Activated naive CD4-positive, alpha-beta T cell (primary cell): ENCODE data around the gene PAGR1.
"Not testable (repeated sequence)": the region's sequence is repeated elsewhere in the genome, so short reads cannot be mapped to it uniquely, and the experiment has no call there.

ENCODE experiments used
- DNase-seq, 4 experiments: peaks; one replicate each; lab custom pipeline; 2025; lab: John Stamatoyannopoulos, UW

PAGR1 gene

DNA sequence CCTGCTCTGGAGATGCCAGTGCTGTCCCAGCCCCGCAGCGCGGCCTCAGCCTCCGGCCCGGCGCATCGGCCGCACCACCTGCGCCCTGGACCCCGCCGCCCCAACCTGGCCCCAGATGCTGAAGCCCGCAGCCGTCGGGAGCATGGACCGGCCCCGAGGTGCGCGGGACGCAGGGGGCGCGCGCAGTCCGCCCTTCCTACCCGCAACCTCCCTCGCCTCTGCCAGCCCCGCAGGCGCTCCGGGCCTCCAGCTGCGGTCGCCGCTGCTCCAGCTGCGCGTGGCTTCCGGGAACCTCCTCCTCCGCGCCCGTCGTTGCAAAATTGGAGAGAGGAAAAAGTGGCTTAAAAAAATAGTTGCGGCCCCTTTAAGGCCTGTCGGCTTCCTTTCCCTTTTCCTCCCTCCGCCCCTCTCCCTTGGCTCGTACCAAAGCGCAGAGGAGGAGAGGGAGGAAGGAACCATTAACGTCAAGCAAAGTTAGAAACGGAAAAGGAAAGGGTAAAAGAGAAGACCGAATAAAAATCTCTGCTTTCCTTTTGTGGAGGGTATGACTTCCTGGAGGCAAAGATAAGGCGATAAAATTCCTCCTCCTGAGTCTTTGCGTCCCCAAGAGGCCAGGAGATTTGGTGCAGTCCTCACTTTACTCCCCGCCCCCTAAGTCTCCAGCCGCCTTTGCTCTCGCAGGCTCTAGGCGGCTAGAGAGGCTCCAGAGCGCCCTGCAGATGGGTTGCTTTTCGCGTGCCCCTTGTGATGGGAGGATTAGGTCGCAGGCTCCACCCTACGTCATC lies 47.1 kb downstream of the PAGR1 start, which contains the start of gene CDIPT:
TSS of gene CDIPT (minus strand) at position 343 of the 785 bp plus-strand sequence. CDS start 369 bp downstream, outside the sequence.
- DNase-seq: peak; percentile 63 to 89 (median 77)

DNA sequence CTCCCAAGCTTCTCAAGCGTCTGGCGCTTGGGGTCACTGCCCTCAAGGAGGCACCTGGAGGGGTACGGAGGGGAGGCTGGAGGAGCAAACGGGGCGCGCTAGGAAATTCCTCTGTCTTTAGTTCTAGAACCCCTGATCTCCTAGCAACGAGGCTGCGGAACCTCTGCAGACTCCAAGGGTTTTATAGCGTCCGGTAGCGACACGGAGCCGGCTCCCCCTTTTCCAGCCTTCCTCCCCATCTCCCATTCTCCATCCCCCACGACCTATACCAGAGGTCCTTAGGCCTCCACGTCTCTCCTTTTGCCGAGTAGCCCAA lies 47.7 kb downstream of the PAGR1 start:
- no peak for DNase-seq

DNA sequence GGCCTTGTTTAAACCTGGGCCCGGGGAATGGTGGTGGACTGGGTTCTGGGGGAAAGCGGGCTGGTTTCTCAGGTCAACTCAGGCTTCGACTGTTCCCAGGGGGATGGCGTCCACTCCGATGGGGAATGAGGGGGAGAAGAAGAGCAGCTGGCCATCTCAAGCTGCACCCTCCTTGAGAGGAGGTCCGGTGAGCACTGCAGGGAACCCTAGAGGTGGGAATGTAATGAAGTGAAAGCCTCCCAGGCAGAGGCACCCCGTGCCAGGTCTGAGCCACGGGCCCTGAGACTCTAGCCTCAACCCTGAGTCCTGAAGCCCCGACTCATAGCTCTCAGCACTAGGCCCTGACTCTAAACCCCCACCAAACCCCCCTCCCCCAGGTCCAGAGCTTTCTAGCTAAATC lies 48.3 kb downstream of the PAGR1 start:
- no peak for DNase-seq

DNA sequence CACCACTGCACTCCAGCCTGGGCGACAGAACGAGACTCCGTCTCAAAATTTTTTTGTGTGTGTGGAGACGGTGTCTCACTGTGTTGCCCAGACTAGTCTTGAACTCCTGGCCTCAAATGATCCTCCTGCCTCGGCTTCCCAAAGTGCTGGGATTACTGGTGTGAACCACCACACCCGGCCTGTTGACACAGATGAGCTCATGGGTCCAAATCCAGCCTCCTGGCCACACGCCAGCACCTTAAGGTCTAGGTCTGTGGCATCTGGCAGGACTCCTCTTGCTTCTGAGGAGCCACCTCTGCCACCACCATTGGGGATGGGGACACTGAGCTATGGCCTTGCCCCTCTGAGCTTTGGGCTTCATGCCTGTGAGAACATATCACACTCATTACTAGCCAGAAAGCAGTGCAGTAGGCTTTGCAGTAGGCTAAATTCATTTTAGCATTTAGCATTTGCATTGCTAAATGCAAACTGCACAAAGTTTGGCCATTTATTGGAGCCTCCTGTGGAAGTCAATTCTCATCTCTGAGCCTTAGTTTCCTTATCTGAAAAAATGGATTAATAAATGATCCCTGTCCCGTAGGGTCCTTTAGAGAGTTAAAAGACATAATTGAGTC lies 52.6 kb downstream of the PAGR1 start:
- DNase-seq: no peak

DNA sequence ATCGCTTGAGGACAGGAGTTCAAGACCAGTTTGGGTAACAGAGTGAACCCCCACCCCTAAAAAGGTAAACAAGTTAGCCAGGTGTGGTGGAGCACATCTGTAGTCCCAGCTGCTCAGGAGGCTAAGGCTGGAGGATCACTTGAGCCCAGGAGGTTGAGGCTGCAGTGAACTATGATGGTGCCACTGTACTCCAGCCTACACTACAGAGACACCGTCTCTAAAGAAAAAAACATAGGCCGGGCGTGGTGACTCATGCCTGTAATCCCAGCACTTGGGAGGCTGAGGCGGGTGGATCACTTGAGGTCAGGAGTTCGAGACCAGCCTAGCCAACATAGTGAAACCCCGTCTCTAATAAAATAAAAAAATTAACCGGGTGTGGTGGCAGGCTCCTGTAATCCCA lies 53.1 kb downstream of the PAGR1 start:
- DNase-seq: not testable (repeated sequence)
